GM23338 (cell line): Measurements from ENCODE around the gene SH3BP2. TPM values are rescaled to one million over a fixed set of nuclear protein-coding genes. Genes with fewer than 3 reads are reported as not detected.

Source experiments
- ATAC-seq: fragments of 200-7000 bp; cut with Tn5 transposase; 3 replicates; pipeline ENCODE4 v1.9.1; 2020
- DNase-seq: peaks from one replicate; pipeline ENCODE4 v3.0.0-alpha.2; 2015; ENCODE audit warnings: low spot score
- H2AFZ ChIP-seq: fragments of 200-600 bp; sonication (generic); 2 replicates; pipeline ENCODE4 v1.8.0; 2016; ENCODE audit warnings: antibody characterized with exemption, mild to moderate bottlenecking, moderate library complexity
- H3F3A ChIP-seq: fragments of 200-600 bp; sonication (generic); replicated peaks from 2 replicates; pipeline ENCODE4 v1.8.0; 2017; ENCODE audit warnings: antibody characterized with exemption, mixed run types, low read depth
- H3K27ac ChIP-seq: fragments of 200-600 bp; sonication (generic); 2 replicates; pipeline ENCODE4 v1.6.1; 2016; ENCODE audit warnings: low read depth
- H3K27me3 ChIP-seq: fragments of 200-600 bp; sonication (generic); 2 replicates; pipeline ENCODE4 v1.8.0; 2016; ENCODE audit warnings: mild to moderate bottlenecking, mixed run types, moderate library complexity; ENCODE audit not compliant: insufficient read depth
- H3K36me3 ChIP-seq: fragments of 200-600 bp; sonication (generic); 2 replicates; pipeline ENCODE4 v1.8.0; 2016; ENCODE audit warnings: mild to moderate bottlenecking; ENCODE audit not compliant: insufficient read depth
- H3K4me1 ChIP-seq: fragments of 200-600 bp; sonication (generic); 2 replicates; pipeline ENCODE4 v1.8.0; 2016; ENCODE audit warnings: mild to moderate bottlenecking, moderate library complexity; ENCODE audit not compliant: insufficient read depth
- H3K4me2 ChIP-seq: fragments of 200-600 bp; sonication (generic); 2 replicates; pipeline ENCODE4 v1.7.1; 2017; ENCODE audit warnings: mixed run types
- H3K4me3 ChIP-seq: fragments of 200-600 bp; sonication (generic); 2 replicates; pipeline ENCODE4 v1.6.1; 2016; ENCODE audit warnings: mixed run types
- H3K79me2 ChIP-seq: fragments of 200-600 bp; sonication (generic); replicated peaks from 2 replicates; pipeline ENCODE4 v1.8.0; 2017; ENCODE audit warnings: mild to moderate bottlenecking; ENCODE audit not compliant: insufficient read depth
- H3K9me2 ChIP-seq: fragments of 200-600 bp; sonication (generic); 2 replicates; pipeline ENCODE4 v1.8.0; 2017; ENCODE audit not compliant: insufficient read depth
- H4K20me1 ChIP-seq: fragments of 200-600 bp; sonication (generic); replicated peaks from 2 replicates; pipeline ENCODE4 v1.8.0; 2017; ENCODE audit warnings: mild to moderate bottlenecking; ENCODE audit not compliant: insufficient read depth
- H3K27ac Mint-ChIP-seq: 2 replicates; pipeline ENCODE4 v1.8.0; 2020; ENCODE audit warnings: inconsistent platforms, mild to moderate bottlenecking, moderate library complexity, mixed read lengths
- H3K27me3 Mint-ChIP-seq: 3 replicates; pipeline ENCODE4 v1.8.0; 2022; ENCODE audit warnings: low read depth, mild to moderate bottlenecking, moderate library complexity, mixed read lengths, inconsistent platforms; ENCODE audit not compliant: insufficient read depth, poor library complexity
- H3K36me3 Mint-ChIP-seq: 3 replicates; pipeline ENCODE4 v1.8.0; 2021; ENCODE audit warnings: low read depth, mild to moderate bottlenecking, inconsistent platforms, moderate library complexity, mixed read lengths
- H3K4me1 Mint-ChIP-seq: 3 replicates; pipeline ENCODE4 v1.8.0; 2020; ENCODE audit warnings: mild to moderate bottlenecking, inconsistent platforms, mixed read lengths
- H3K4me3 Mint-ChIP-seq: 3 replicates; pipeline ENCODE4 v1.8.0; 2021; ENCODE audit warnings: moderate library complexity, mild to moderate bottlenecking, inconsistent platforms, mixed read lengths
- H3K9me3 Mint-ChIP-seq: 3 replicates; pipeline ENCODE4 v1.8.0; 2020; ENCODE audit warnings: moderate library complexity, mild to moderate bottlenecking, inconsistent platforms, mixed read lengths
- CREB1 ChIP-seq: fragments of 250-450 bp; sonication (Bioruptor Pico); IDR thresholded peaks from 2 replicates; pipeline ENCODE4 v1.5.0; 2020; ENCODE audit warnings: low read depth, mild to moderate bottlenecking, moderate library complexity
- CTCF ChIP-seq, 2 experiments: fragments of 200-600 bp in 1 of 2; sonication (generic) in 1 of 2; conservative IDR thresholded peaks; 2 replicates each; pipeline versions ENCODE4 v1.5.1 to v1.6.1; 2016 to 2017; ENCODE audit warnings: antibody characterized with exemption in 2 of 2, low read depth in 2 of 2, mild to moderate bottlenecking in 2 of 2, moderate library complexity in 1 of 2
- ETS1 ChIP-seq: IDR thresholded peaks from 2 replicates; pipeline ENCODE4 v1.6.1; 2016; ENCODE audit warnings: antibody characterized with exemption
- EZH2 ChIP-seq: fragments of 200-600 bp; sonication (generic); IDR thresholded peaks from one replicate; pipeline ENCODE4 v1.8.0; 2017; ENCODE audit warnings: antibody characterized with exemption, mild to moderate bottlenecking, low read depth; ENCODE audit not compliant: unreplicated experiment
- EZH2phosphoT487 ChIP-seq: fragments of 200-600 bp; sonication (generic); IDR thresholded peaks from one replicate; pipeline ENCODE4 v1.8.1; 2018; ENCODE audit warnings: antibody characterized with exemption; ENCODE audit not compliant: unreplicated experiment
- JUNB ChIP-seq: IDR thresholded peaks from one replicate; pipeline ENCODE4 v1.6.1; 2016; ENCODE audit warnings: antibody characterized with exemption; ENCODE audit not compliant: unreplicated experiment
- NANOG ChIP-seq: IDR thresholded peaks from 2 replicates; pipeline ENCODE4 v1.6.1; 2016; ENCODE audit warnings: antibody characterized with exemption, borderline replicate concordance
- POLR2AphosphoS5 ChIP-seq: IDR thresholded peaks from 2 replicates; pipeline ENCODE4 v1.6.1; 2016; ENCODE audit warnings: antibody characterized with exemption, low read depth
- REST ChIP-seq: IDR thresholded peaks from one replicate; pipeline ENCODE4 v1.6.1; 2018; ENCODE audit warnings: antibody characterized with exemption; ENCODE audit not compliant: unreplicated experiment
- STAT1 ChIP-seq: IDR thresholded peaks from one replicate; pipeline ENCODE4 v1.6.1; 2016; ENCODE audit warnings: antibody characterized with exemption; ENCODE audit not compliant: unreplicated experiment
- ZNF114 ChIP-seq: fragments of 250-450 bp; sonication (Bioruptor Pico); IDR thresholded peaks from 2 replicates; pipeline ENCODE4 v1.5.0; 2020; ENCODE audit warnings: mild to moderate bottlenecking, moderate library complexity
- ZNF331 ChIP-seq: fragments of 250-450 bp; sonication (Bioruptor Pico); IDR thresholded peaks from 2 replicates; pipeline ENCODE4 v1.5.0; 2020; ENCODE audit warnings: low read depth, mild to moderate bottlenecking, moderate library complexity
- polyA plus RNA-seq: library from polyadenylated mRNA; unstranded; fragments of >200 nt; fragmentation: Nextera tagmentation; extraction: Ambion mirVana; gene quantifications from 2 replicates; pipeline ENCODE4 v1.2.1, GENCODE V29; 2016
- total RNA-seq: library from RNA; depleted of rRNA; stranded (reverse); fragments of >200 nt; shearing (Covaris generic); gene quantifications from 2 replicates; pipeline ENCODE4 v1.2.3, GENCODE V29; 2014
- TF ChIP-seq, protein P1 (sequence below): fragments of 250-450 bp; sonication (Bioruptor Pico); IDR thresholded peaks from 2 replicates; pipeline ENCODE4 v1.5.0; 2020; ENCODE audit warnings: mild to moderate bottlenecking, moderate library complexity

The SH3BP2 gene
- total and polyA plus RNA-seq, 2 experiments from 2014 or later = 15.2 to 43.9 TPM

- DNase-seq = no peak
- no peak overlapping the region for H2AFZ ChIP-seq
- H3K9me2 ChIP-seq = no peaks in the 10 kb centered on the region
Measured at GRCh38 chr4:2814627-2815270, 21.9 kb downstream of the SH3BP2 start.

More at GRCh38 chr4:2814627-2815270, 21.9 kb downstream of the SH3BP2 start:
- Mint-ChIP-seq H3K4me3 (no peak overlapping the region), H3K9me3 (peaks cover 3% of the 10 kb centered on the region; the same call in 1 of the 3 replicates), H3K4me1 (peaks cover 40% of the 10 kb centered on the region), H3K36me3 (no peaks in the 10 kb centered on the region; the same call in 2 of the 3 replicates), H3K27ac (no peak overlapping the region), H3K27me3 (peaks cover 12% of the 10 kb centered on the region)
- H4K20me1 ChIP-seq = no peaks in the 10 kb centered on the region; the same call in 1 of the 2 replicates
- H3K4me3 ChIP-seq = no peak overlapping the region
- H3K36me3 ChIP-seq = 0 out of 2 replicates have a peak, but pooled peaks cover 3% of the 10 kb centered on the region
- ATAC-seq = no peak
- no peak overlapping the region for H3K4me2 ChIP-seq
- peaks cover 7% of the 10 kb centered on the region for H3K4me1 ChIP-seq
- TF ChIP-seq, protein P1, sequence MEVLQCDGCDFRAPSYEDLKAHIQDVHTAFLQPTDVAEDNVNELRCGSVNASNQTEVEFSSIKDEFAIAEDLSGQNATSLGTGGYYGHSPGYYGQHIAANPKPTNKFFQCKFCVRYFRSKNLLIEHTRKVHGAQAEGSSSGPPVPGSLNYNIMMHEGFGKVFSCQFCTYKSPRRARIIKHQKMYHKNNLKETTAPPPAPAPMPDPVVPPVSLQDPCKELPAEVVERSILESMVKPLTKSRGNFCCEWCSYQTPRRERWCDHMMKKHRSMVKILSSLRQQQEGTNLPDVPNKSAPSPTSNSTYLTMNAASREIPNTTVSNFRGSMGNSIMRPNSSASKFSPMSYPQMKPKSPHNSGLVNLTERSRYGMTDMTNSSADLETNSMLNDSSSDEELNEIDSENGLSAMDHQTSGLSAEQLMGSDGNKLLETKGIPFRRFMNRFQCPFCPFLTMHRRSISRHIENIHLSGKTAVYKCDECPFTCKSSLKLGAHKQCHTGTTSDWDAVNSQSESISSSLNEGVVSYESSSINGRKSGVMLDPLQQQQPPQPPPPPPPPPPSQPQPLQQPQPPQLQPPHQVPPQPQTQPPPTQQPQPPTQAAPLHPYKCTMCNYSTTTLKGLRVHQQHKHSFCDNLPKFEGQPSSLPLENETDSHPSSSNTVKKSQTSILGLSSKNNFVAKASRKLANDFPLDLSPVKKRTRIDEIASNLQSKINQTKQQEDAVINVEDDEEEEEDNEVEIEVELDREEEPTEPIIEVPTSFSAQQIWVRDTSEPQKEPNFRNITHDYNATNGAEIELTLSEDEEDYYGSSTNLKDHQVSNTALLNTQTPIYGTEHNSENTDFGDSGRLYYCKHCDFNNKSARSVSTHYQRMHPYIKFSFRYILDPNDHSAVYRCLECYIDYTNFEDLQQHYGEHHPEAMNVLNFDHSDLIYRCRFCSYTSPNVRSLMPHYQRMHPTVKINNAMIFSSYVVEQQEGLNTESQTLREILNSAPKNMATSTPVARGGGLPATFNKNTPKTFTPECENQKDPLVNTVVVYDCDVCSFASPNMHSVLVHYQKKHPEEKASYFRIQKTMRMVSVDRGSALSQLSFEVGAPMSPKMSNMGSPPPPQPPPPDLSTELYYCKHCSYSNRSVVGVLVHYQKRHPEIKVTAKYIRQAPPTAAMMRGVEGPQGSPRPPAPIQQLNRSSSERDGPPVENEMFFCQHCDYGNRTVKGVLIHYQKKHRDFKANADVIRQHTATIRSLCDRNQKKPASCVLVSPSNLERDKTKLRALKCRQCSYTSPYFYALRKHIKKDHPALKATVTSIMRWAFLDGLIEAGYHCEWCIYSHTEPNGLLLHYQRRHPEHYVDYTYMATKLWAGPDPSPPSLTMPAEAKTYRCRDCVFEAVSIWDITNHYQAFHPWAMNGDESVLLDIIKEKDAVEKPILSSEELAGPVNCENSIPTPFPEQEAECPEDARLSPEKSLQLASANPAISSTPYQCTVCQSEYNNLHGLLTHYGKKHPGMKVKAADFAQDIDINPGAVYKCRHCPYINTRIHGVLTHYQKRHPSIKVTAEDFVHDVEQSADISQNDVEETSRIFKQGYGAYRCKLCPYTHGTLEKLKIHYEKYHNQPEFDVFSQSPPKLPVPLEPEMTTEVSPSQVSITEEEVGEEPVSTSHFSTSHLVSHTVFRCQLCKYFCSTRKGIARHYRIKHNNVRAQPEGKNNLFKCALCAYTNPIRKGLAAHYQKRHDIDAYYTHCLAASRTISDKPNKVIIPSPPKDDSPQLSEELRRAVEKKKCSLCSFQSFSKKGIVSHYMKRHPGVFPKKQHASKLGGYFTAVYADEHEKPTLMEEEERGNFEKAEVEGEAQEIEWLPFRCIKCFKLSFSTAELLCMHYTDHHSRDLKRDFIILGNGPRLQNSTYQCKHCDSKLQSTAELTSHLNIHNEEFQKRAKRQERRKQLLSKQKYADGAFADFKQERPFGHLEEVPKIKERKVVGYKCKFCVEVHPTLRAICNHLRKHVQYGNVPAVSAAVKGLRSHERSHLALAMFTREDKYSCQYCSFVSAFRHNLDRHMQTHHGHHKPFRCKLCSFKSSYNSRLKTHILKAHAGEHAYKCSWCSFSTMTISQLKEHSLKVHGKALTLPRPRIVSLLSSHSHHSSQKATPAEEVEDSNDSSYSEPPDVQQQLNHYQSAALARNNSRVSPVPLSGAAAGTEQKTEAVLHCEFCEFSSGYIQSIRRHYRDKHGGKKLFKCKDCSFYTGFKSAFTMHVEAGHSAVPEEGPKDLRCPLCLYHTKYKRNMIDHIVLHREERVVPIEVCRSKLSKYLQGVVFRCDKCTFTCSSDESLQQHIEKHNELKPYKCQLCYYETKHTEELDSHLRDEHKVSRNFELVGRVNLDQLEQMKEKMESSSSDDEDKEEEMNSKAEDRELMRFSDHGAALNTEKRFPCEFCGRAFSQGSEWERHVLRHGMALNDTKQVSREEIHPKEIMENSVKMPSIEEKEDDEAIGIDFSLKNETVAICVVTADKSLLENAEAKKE = no peak
- no peak for TF ChIP-seq CTCF (conservative IDR thresholded peaks at IDR 0.05; ENCODE audit: low read depth in 2 of 2)
- TF ChIP-seq EZH2 = no peak
- no peak for TF ChIP-seq CREB1
- no peak for TF ChIP-seq JUNB
- no peak for TF ChIP-seq ZNF114
- no peak for TF ChIP-seq ZNF331
- TF ChIP-seq ETS1 = no peak
- TF ChIP-seq EZH2phosphoT487 = no peak
- TF ChIP-seq REST = no peak
- no peak for TF ChIP-seq STAT1
- no peak for TF ChIP-seq NANOG
- no peak for TF ChIP-seq POLR2AphosphoS5
- H3F3A ChIP-seq = 0 out of 2 replicates have a peak, but pooled peaks cover 4% of the 10 kb centered on the region
- H3K27me3 ChIP-seq = no peaks in the 10 kb centered on the region
- peaks cover 10% of the 10 kb centered on the region for H3K79me2 ChIP-seq
- H3K27ac ChIP-seq = no peak overlapping the region
